Right ventricle myocardium superior (tissue), 1 donor: ENCODE data around the gene TNFAIP1. TPM values are rescaled to one million over a fixed set of nuclear protein-coding genes. Genes with fewer than 3 reads are reported as not detected.
A peak's percentile ranks its signal among the peaks of the same experiment; 100 is the strongest.
"Not testable (repeated sequence)": the region's sequence is repeated elsewhere in the genome, so short reads cannot be mapped to it uniquely, and the experiment has no call there.

Experiments used
- ATAC-seq: fragments of 200-7000 bp; cut with Tn5 transposase; one replicate; pipeline ENCODE4 v1.9.1; 2020; ENCODE audit warnings: mild to moderate bottlenecking; ENCODE audit not compliant: poor library complexity
- DNase-seq: peaks from one replicate; pipeline ENCODE4 v3.0.0-alpha.2; 2020
- intact Hi-C: fragments of 100-400 bp; cut with DNase I; formaldehyde crosslinking; loops from one replicate; pipeline ENCODE4 v1.11.2; 2022
- total RNA-seq: library from RNA; stranded (reverse); fragmentation: NEBNext Ultra II Directional; extraction: Animal tissue kit (Norgen Biotek cat#: 25700); gene quantifications from one replicate; pipeline ENCODE4 v1.2.1, GENCODE V29; 2021
- donor health status: DM: no; HTN: yes; CAD: no; lungs with severe emphysema.

Gene TNFAIP1
- total RNA-seq, 1 donor from 2014 or later, result 33.8 TPM

- ATAC-seq (no peak), DNase-seq (no peak)
- intact Hi-C loops, result no loop called here
Observed at GRCh38 chr17:28320215-28321061, 15.1 kb upstream of the TNFAIP1 start.

GRCh38 chr17:28324267-28324745, 11.3 kb upstream of the TNFAIP1 start:
- DNase-seq (no peak), ATAC-seq (no peak)
- intact Hi-C loops, result no loop called here

- intact Hi-C loops, result no loop called here
Observed at GRCh38 chr17:28324781-28325180, 10.8 kb upstream of the TNFAIP1 start.

GRCh38 chr17:28325211-28325610, 10.3 kb upstream of the TNFAIP1 start:
- intact Hi-C loops, result no loop called here
- no peak for ATAC-seq
- no peak for DNase-seq

More at GRCh38 chr17:28324781-28325180, 10.8 kb upstream of the TNFAIP1 start:
- DNase-seq, result no peak
- no peak for ATAC-seq

- intact Hi-C loops, result no loop called here
- DNase-seq, result no peak
- no peak for ATAC-seq
Observed at GRCh38 chr17:28326114-28326513, 9.4 kb upstream of the TNFAIP1 start.

- no peak for DNase-seq
- intact Hi-C loops, result no loop called here
- no peak for ATAC-seq
Observed at GRCh38 chr17:28327031-28327607, 8.4 kb upstream of the TNFAIP1 start.

DNA sequence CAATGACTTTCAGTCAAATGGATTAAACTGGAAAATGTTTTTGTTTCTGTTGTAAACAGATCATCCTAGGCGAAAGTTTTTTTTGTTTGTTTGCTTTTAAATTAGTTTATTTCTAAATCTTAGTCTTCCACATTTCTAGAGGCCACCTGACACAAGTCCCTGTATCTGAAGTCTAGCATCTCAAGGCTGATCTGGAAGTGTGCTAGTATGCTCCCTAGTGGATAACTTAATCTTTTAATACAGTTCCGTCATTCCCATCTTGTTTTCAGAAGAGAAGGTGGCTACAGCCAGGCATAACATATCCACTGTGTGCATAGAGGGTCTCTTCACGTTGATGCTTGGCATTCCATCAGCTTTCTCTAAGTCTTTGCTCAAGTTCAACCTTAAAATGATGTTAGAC, 7.9 kb upstream of the TNFAIP1 start:
- intact Hi-C loops, result no loop called here
- ATAC-seq (no peak), DNase-seq (no peak)

DNA sequence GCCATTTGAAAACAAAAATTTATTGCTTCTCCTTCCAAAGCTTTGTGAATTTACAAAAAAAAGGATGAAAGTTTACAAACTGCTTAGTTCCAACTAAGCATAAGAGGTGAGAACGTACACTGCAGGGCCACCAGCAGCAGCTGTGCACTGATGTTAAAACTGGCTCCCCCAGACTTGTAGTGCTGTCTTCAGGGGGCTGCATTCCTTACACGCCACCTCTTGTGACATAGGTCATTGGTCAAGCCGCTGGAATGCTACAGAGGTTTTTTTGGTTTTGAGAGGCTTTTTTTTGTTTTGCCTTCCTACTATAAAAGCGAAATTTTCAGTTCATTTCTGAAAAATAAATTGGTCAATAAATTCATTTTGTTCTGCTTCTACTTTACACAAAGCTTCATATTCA, 7.2 kb upstream of the TNFAIP1 start:
- no peak for DNase-seq
- intact Hi-C loops, result no loop called here
- ATAC-seq, result no peak

DNA sequence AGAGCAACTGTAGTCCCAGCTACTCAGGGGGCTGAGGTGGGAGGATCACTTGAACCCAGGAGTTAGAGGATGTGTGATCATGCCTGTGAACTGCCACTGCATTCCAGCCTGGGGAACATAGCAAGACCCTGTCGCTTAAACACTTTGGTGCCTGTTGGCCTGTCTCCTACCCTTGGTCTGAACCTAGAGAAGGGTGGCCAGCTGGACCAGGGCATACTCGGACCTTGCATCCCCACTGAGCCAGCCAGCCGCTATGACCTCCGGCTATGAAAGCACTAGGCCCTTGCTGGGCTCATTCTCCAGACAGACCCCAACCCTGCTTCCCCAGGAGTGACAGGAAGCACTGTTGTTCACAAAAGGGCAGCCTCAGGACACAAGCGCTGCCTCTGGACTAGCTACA, 4.9 kb upstream of the TNFAIP1 start:
- DNase-seq (no peak), ATAC-seq (no peak)
- intact Hi-C loops, result no loop called here

DNA sequence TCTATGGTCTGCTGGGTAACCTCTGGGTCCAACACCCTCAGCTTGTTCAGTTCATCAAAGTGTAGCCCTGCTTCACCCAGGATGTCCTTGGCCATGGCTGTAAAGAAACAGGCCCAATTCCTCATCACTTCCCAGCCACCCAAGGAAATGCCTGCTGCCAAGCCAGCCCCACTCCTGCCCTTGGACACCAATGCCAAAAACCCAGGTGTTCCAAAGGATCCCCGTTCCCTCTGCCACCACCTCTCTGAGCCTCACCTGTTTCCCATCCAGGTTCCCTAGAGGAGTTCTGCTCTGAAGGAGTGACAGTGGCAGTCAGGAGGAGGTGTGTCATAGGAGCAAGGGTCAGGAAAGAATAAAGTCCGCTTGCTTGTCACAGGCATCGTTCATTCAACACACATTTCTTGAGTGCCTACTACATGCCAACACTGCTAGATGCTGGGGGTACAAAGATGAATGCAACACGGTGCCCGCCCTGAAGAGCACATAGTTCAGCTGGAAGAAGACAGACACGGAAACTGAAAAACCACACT, 3.6 kb upstream of the TNFAIP1 start:
- DNase-seq, result no peak
- intact Hi-C loops, result no loop called here
- no peak for ATAC-seq

DNA sequence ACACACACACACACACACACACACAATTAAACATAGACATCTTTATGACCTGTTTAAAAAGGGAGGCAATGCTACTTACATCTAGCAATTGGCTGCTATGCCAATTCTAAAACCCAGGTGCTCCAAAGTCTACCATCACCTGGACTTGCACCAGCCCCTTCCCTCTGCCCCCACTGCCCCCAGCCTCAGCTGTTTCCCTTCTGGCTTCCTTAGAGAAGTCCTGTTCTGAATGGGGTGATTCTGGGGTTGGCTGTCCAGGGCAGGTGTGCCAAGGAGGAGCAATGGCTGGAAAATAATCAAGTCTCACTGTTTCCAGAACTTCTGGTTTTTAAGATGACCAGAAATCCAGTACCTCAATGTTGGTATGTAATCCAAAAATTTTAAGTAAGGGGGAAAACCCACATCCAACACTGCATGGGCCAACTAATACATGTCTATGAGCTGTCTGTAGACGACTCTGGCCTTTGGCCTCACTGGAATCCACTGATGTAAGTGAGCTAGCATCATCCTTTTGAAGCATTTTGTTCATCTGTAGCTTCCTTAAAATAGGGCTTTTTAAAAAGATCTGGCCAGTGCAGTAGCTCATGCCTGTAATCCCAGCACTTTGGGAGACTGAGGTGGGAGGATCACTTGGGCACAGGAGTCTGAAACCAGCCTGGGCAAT, 2.3 kb upstream of the TNFAIP1 start:
- ATAC-seq (no peak), DNase-seq (no peak)

DNA sequence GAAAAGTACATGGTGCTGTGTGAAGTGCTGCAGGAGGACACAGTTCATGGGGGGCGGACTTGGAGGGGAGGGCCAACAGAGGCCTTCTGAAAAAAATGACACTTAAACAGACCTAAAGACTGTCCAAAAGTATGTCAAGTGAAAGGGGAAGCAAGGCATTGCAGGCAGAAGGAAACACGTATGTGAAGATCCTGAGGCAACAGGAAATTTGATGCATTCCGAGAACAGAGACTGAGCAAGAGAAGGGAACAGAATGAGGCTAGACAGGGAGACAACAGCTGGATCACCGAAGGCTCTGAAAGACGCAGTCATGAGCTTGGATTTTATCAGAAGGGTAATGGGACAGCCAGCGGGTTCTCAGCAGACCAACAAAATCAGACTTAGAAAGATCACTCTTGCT, 1.4 kb upstream of the TNFAIP1 start:
- intact Hi-C loops, result no loop called here
- DNase-seq, result no peak
- ATAC-seq, result no peak

More for the DNA sequence above, 2.3 kb upstream of the TNFAIP1 start:
- intact Hi-C loops, result no loop called here

- ATAC-seq, result no peak
- no peak for DNase-seq
- intact Hi-C loops, result no loop called here
Observed at GRCh38 chr17:28334666-28335200, 828 bp upstream of the TNFAIP1 start.

- peak; percentile 8 for ATAC-seq
- DNase-seq, result peak; percentile 70
- intact Hi-C loops, result no loop called here
Observed at GRCh38 chr17:28335959-28336871, 654 bp downstream of the TNFAIP1 start.

DNA sequence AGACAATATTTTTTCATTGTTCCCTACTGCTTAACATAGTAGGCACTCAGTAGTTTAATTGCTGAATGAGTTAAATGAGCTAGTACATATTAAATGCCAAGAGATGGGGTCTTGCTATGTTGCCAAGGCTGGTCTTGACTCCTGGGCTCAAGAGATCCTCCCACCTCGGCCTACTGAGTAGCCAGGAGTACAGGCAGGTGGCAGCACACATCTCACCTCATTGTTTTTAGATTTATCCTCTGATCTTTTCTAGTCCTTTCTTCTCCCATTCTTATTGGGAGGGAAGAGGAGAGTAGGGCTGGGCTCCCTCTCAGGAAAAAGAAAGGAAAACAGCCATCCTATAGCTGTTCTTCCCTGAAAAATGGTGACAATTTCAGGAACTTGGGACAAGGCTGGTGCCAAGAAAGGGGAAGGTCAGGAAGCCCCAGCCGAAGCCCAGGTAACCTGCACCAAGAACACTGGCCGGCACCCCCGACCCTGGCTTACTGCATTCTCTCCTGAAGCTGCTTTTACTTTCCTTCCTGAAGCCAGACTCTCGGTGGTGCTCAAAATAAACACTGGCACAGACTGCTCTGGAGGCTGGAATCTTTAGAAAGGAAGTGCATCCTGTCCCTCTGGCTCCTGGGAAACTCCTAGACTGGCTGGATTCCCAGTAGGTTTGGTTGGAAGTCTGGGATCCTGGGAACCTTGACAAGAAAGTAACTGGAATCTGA, 2.7 kb downstream of the TNFAIP1 start:
- ATAC-seq (no peak), DNase-seq (no peak)
- intact Hi-C loops, result no loop called here

DNA sequence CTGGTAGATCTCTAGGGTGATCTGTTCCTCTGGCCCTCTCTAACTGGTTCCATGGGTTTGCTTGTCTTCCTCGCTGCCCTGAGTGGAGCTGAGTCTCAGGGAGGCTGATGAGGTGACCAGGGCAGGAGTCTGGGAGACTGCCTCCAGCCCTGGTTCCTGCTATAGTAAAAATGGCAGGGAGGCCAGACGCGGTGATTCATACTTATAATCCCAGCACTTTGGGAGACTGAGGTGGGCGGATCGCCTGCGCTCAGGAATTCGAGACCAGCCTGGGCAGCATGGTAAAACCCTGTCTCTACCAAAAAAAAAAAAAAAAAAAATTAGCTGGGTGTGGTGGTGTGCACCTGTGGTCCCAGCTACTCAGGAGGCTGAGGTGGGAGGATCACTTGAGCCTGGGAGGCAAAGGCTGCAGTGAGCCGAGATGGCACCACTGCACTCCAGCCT, 3.2 kb downstream of the TNFAIP1 start:
- ATAC-seq, intact Hi-C loops, DNase-seq: not testable (repeated sequence)

GRCh38 chr17:28339431-28339830, 3.9 kb downstream of the TNFAIP1 start:
- ATAC-seq, result no peak
- intact Hi-C loops, result no loop called here
- DNase-seq, result no peak

DNA sequence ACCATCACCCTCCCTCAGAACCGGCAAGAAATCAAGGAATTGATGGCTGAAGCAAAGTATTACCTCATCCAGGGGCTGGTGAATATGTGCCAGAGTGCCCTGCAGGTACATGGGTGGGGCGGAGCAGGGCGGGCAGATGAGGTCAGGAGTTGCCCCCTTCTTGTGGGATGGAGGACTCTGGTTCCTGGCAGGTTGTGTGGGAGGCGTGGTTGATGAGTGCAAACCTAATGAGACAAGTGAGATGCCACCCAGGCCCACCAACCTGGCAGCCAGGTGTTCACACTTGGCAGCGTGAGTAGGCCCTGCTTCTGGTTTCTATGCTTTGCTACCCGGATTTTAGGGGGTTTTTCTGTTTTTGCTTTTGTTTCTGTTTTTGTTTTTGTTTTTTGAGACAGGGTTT, 4.8 kb downstream of the TNFAIP1 start:
- no peak for ATAC-seq
- intact Hi-C loops, result no loop called here
- no peak for DNase-seq
